Measurements from ENCODE around the gene GRM4. TPM values are rescaled to one million over a fixed set of nuclear protein-coding genes. Genes with fewer than 3 reads are reported as not detected.

GRM4 gene
- total RNA-seq, 1 experiment from 2014 or later = 0.41 TPM

- ChIA-PET CTCF (no interaction called here), POLR2A (ENCODE audit: low non-redundant PET) (no interaction called here)
- Histone ChIP-seq H3K27ac (ENCODE audit: low read depth, low read length, poor library complexity, severe bottlenecking) (no peak overlapping the region), H3K36me3 (ENCODE audit: insufficient read depth, low read length, poor library complexity, severe bottlenecking) (no peaks in the 10 kb centered on the region), H3K4me3 (ENCODE audit: low read depth, low read length, poor library complexity, severe bottlenecking) (no peak overlapping the region), H3K27me3 (replicated peaks; ENCODE audit: insufficient read depth, low read depth, low read length, poor library complexity) (no peaks in the 10 kb centered on the region), H3K9me3 (ENCODE audit: low read depth, low read length, poor library complexity, severe bottlenecking) (no peaks in the 10 kb centered on the region), H3K4me1 (ENCODE audit: insufficient read depth, low read length, poor library complexity, severe bottlenecking) (no peaks in the 10 kb centered on the region)
- intact Hi-C loops (cut with micrococcal nuclease; ENCODE audit: unreplicated experiment) = no loop called here
- DNase-seq (ENCODE audit: low spot score) = no peak
- no TSS peak for BruUV-seq (replicated peaks)
- TF ChIP-seq CTCF (conservative IDR thresholded peaks at IDR 0.05; ENCODE audit: low read depth, low read length) (no peak), EZH2 (IDR thresholded peaks at IDR 0.05; ENCODE audit: borderline replicate concordance, low read depth, low read length, poor library complexity, severe bottlenecking) (no peak)
Observed at GRCh38 chr6:34086558-34086957, 59.3 kb downstream of the GRM4 start.

- ChIA-PET POLR2A (ENCODE audit: low non-redundant PET) (no interaction called here), CTCF (no interaction called here)
- no peaks in the 10 kb centered on the region for H3K27me3 ChIP-seq (replicated peaks; ENCODE audit: insufficient read depth, low read depth, low read length, poor library complexity)
- no peaks in the 10 kb centered on the region for H3K9me3 ChIP-seq (ENCODE audit: low read depth, low read length, poor library complexity, severe bottlenecking)
- H3K27ac ChIP-seq (ENCODE audit: low read depth, low read length, poor library complexity, severe bottlenecking) = no peak overlapping the region
- intact Hi-C loops (cut with micrococcal nuclease; ENCODE audit: unreplicated experiment) = no loop called here
- no peaks in the 10 kb centered on the region for H3K4me1 ChIP-seq (ENCODE audit: insufficient read depth, low read length, poor library complexity, severe bottlenecking)
- no peak for DNase-seq (ENCODE audit: low spot score)
- TF ChIP-seq CTCF (conservative IDR thresholded peaks at IDR 0.05; ENCODE audit: low read depth, low read length) (no peak), EZH2 (IDR thresholded peaks at IDR 0.05; ENCODE audit: borderline replicate concordance, low read depth, low read length, poor library complexity, severe bottlenecking) (no peak)
- BruUV-seq (replicated peaks) = no TSS peak
- no peaks in the 10 kb centered on the region for H3K36me3 ChIP-seq (ENCODE audit: insufficient read depth, low read length, poor library complexity, severe bottlenecking)
- H3K4me3 ChIP-seq (ENCODE audit: low read depth, low read length, poor library complexity, severe bottlenecking) = no peak overlapping the region
Observed at GRCh38 chr6:34085453-34086170, 60.3 kb downstream of the GRM4 start.

GRCh38 chr6:34084591-34085290, 61.1 kb downstream of the GRM4 start:
- no peaks in the 10 kb centered on the region for H3K36me3 ChIP-seq (ENCODE audit: insufficient read depth, low read length, poor library complexity, severe bottlenecking)
- no peak overlapping the region for H3K27ac ChIP-seq (ENCODE audit: low read depth, low read length, poor library complexity, severe bottlenecking)
- BruUV-seq (replicated peaks) = no TSS peak
- TF ChIP-seq CTCF (conservative IDR thresholded peaks at IDR 0.05; ENCODE audit: low read depth, low read length) (no peak), EZH2 (IDR thresholded peaks at IDR 0.05; ENCODE audit: borderline replicate concordance, low read depth, low read length, poor library complexity, severe bottlenecking) (no peak)
- POLR2A ChIA-PET (ENCODE audit: low non-redundant PET) = interaction anchor here (0.6 kb wide), 1 partner anchor 489 kb away, joined by 3 read pairs; no protein-coding TSS in a partner anchor
- H3K9me3 ChIP-seq (ENCODE audit: low read depth, low read length, poor library complexity, severe bottlenecking) = no peaks in the 10 kb centered on the region
- H3K4me1 ChIP-seq (ENCODE audit: insufficient read depth, low read length, poor library complexity, severe bottlenecking) = no peaks in the 10 kb centered on the region
- intact Hi-C loops (cut with micrococcal nuclease; ENCODE audit: unreplicated experiment) = no loop called here
- no peaks in the 10 kb centered on the region for H3K27me3 ChIP-seq (replicated peaks; ENCODE audit: insufficient read depth, low read depth, low read length, poor library complexity)
- no peak overlapping the region for H3K4me3 ChIP-seq (ENCODE audit: low read depth, low read length, poor library complexity, severe bottlenecking)
- CTCF ChIA-PET = no interaction called here
- no peak for DNase-seq (ENCODE audit: low spot score)
